GM18868 (cell line): Measurements from ENCODE around the gene CD276.
"Not testable (repeated sequence)": the region's sequence is repeated elsewhere in the genome, so short reads cannot be mapped to it uniquely, and the experiment has no call there.

Source experiments
- ATAC-seq: cut with Tn5 transposase; IDR thresholded peaks from one replicate; pipeline ENCODE4 v1.9.1; 2021; ENCODE audit warnings: mild to moderate bottlenecking, moderate library complexity; ENCODE audit not compliant: unreplicated experiment

Gene CD276

DNA sequence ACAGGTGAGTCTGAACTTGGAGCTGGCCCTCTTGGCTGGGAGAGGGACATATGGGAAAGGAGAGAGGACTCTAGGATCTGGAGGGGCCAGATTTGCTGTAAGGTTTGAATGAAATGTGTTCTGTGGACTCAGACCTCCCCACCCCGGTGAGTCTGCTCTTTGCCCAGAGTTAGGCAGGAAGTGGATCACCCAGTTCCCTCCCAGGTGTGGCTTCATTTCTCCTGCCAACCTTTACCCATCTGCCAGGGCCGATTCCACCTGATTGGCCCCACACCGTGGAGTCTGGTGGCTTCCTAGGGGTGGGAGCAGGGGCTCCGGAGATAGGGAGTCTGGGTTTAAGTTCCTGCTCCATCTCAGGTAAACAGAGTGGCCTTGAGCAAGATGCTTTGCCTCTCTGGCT lies 25.5 kb downstream of the CD276 start:
- ATAC-seq, result no peak

DNA sequence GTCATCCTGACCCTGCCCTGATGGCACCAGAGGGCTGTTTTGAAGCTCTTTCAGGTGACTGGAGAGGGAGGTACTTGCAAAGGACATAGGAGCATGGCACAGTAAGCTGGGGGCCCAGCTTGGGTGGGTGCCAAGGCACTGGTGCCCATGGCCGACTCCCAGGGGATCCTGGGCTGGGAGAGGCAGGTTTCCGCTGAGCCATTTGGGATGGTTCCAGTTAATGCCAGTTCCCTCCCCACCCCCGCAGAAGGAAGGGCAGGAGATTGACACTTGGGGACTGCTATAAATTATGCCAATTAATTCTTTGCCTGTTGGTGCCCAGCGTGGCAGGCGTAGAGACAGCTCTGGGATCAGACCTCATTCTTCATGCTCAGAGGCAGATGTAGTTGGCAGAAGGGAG lies 26.1 kb downstream of the CD276 start:
- ATAC-seq, result no peak

DNA sequence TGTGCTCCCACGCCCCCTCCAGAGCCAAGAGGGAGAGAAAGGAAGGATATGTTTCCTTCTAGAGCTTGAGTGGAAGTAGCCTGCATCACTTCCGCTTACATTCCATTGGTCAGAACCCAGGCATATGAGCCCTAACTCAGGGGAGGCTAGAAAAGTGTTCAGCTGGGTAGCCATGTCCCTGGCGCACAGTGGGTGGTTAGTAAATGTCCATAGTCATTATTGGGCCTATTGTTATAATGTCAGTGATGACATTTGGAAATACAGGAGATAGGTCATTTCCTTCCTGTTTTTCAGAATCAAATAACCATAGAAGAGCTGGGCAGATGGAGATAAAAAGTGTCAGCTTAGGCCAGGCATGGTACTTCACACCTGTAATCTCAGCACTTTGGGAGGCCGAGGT lies 27.3 kb downstream of the CD276 start:
- no peak for ATAC-seq

DNA sequence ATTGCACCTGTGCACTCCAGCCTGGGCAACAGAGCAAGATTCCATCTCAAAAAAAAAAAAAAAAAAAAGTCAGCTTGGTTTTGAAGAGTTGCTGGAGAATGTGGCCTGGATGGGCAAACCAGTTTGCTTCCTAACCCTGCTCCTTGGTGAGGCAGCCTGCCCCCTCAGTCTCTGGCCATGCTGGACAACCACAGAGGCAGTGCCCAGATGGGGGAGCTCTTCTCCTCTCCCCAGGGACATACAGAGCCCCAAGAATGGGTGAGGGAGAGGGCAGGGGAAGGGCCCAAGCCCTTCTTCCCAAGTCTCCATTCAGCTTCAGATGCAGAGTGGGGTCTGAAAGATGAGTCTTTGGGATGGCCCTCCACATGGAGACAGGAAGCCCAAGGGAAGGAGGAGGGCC lies 27.9 kb downstream of the CD276 start:
- no peak for ATAC-seq

DNA sequence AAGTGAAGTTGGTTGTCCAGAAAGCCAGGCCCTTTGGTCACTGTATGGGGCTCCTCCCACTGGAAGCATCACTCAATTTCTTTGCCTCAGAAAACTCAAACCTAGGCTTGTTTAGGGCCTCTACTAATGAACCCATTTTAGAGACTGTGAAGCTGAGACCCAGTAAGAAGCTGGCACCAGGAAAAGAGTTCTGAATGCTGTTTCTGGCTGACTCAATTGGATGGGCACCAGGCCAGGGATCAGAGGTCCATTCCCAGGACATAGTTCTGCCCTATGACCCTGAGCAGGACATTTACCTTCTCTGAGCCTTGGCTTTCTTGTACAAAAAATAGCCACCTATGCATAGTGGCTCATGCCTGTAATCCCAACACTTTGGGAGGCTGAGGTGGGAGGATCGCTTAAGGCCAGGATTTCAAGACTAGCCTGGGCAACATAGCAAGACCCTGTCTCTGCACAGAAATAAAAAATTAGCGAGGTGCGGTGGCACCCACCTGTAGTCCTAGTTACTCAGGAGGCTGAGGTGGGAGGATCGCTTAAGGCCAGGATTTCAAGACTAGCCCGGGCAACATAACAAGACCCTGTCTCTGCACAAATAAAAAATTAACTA lies 30.6 kb downstream of the CD276 start:
- no peak for ATAC-seq

DNA sequence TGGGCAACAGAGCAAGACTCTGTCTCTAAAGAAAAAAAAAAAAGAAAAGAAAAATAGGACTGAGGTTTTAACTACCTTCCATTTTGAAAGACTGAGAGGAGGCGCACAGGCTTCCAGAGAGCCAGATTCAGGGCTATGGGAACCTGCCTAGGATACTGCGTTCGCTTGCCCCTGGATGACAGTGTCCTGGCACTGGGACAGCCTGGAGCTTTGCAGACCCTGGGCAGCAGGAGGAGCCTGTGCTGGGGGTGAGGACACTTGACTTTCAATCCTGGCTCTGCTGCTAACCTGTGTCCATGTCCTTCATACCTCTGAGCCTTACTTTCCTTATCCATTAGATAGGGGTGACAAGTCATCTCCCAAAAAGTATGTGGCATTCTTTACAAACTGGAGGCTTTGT lies 31.2 kb downstream of the CD276 start:
- no peak for ATAC-seq

DNA sequence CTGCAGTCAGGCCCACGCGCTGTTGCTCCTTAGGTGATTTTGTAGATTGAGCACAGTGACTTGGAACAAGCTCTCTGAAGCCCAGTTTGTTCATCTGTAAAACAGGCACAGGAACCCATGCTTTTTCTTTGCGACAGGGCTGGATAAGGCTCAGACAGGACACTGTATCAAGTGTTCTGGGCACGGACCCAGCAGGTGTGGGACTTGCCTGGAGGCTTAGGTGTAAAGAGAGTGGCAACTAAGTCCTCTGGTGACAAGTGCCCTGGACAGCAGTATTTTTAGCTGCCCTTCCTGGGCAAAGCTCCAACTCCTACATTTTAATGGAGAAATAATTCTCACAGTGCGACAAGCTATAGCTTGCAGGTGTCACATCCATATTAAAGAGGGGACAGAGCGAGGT lies 32.2 kb downstream of the CD276 start:
- no peak for ATAC-seq

DNA sequence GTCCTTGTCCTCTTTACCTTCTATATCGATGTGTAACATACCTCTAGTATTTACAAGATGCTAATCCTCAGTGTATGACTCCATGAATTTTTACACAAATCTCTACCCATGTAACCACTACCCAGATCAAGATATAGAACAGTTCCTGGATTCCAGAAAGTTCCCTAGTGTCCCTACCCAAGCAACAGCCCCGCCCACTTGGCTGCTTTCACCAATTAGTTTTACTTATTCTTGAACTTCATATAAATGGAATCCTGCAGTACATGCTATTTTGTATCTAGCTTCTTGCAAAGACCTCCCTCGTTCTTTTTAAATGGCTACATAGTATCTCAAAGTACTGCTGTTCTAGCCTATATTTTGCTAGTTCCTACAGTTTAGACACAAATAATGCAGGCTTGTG lies 33.0 kb downstream of the CD276 start:
- no peak for ATAC-seq

DNA sequence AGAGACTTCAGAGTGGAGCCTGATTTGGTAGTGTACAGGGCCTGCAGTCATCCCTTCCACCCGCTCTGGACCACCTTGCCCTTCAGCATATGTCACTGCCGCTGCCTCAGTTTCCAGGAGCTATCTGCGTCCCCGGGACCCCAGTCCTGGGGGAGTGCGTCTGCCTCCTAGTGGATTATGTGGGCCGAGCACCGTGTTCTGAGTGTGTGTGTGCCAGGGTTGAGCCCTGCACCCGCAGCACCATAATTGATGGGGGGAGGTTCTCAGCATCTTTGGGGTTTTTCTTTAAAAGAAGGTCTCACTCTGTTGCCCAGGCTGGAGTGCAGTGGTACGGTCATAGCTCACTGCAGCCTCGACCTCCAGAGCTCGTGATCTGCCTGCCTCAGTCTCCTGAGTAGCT lies 33.6 kb downstream of the CD276 start:
- ATAC-seq, result no peak

DNA sequence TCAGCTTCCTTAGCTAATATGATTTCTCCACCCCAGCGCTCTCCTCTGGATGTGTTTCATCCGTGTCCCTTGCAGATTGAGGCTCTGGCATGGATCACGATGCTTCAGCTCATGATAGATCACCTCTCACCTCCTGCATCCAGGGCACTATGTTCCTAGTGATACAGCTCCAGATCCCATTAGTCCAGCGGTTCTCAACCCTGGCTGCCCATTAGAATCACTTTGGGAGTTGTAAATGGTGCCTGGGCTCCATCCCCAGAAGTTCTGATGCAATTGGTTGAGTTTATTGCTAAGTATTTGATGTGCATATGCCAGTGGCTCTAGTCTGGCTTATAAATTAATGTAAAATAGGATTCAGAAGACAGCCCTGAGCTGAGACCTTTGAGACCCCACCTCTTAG lies 34.5 kb downstream of the CD276 start:
- no peak for ATAC-seq

DNA sequence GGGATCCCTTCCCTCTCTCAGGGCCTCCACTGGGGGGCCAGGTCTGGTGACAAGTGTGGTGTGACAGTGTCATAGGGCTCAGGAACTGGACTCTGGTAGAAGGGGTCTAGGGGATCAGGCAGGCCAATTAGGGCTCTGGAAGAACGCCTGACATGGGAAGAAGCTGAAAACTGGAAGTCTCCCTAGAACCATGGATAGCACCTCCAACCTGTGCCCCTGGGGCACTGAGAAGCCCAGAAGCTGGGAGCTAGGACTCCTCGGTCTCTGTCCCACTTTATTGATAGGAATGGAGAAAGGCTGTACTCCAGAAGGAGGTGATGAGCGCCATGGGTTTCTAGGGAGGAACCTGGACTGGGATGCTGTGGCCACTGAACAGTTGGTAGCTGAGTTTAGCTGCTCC lies 38.2 kb downstream of the CD276 start:
- ATAC-seq, result no peak

DNA sequence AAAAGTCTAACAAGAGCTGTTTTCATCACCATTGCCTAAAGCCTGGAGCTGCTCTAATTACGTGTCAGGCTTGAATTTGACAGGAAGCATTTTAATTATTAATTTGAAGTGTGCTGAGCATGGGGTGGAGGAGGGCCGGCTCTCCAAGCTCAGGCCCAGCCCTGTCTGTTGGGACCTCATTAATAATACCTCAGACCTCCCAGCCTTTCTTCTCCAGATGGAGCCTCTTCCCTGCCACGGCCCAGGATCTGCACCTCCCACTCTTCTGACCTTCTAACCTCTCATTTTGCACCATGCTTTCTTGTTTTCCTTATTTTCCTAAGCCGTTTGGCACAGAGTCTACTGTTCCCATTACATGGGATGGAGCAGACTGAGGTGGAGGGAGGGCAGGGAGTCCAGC lies 39.0 kb downstream of the CD276 start:
- no peak for ATAC-seq

DNA sequence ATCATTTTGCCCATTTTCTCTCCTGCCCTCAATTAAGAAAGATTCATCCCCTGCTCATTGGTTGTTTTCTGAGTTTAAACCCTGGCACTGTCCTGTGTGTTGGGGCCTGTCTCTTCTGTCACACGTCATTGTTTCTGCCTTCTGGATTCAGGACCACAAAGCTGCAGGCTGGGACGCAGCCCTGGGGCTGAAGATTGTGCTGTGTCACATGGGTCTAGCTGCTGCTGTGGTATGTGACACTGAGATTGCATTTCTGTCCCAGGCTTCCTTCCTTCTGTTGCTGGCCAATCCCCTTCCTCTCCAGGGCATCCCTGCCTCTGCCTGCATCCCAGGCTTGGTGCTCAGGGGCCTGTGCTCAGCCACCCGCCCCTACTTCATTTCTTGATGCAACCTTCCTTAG lies 40.0 kb downstream of the CD276 start:
- ATAC-seq, result no peak

DNA sequence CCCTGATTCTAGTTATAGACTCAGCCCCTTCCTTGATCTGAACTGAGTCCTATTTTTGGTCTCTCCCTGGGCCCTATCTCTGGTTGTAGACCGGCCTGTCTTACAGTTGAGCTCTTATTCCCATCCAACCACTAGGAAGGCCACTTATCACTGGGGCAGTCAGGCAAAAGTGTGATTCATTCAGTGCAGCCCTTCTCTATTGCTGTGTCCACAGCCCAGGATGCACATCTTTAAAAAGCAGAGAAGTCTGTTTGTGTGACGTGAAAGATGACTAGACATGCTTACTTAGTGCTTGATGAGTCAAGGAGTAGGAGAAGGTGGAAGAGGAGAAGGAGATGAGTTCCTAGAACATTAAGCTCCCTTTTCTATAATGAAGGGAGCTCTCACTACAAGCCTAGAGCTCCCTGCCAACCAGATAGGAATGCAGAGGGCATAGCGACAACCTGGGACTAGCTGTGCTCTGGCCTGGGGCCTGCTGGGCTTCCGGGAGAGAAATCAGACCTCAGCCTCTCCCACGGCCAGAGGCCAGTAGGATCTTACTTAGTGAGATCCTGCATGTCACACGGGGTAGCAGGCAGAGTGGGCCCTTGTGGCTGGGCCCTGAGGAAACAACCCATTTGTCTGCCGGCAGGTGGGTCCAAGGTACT lies 43.3 kb downstream of the CD276 start:
- ATAC-seq, result no peak

DNA sequence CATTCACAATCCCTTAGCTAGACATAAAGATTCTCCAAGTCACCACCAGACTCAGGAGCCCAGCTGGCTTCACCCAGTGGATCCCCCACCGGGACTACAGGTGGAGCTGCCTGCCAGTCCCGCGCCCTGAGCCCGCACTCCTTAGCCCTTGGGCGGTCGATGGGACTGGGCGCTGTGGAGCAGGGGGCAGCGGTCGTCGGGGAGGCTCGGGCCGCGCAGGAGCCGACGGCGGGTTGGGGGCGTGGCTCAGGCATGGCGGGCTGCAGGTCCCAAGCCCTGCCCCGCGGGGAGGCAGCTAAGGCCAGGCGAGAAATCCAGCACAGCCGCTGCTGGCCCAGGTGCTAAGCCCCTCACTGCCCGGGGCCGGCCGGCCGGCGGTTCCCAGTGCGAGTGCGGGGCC lies 47.9 kb downstream of the CD276 start:
- ATAC-seq, result not testable (repeated sequence)

DNA sequence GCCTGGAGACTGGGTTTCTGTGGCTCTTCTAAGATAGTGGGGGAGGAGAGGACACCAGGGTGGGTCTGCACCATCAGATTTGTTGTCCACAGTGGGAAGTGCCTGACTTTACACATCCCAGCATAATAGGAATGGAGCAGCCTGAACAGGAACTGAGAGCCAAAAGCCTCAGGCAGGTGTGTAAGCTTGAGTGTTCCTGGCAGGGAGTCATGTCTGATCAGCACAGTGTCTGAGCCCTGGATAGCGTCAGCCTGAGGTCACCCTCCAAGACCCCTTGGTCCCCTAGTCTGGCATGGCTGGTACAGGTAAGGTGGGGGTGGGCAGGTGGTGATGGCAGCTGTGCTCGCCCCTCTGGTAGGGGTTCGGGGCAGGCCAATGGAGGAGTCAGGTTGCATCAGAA lies 48.7 kb downstream of the CD276 start:
- no peak for ATAC-seq

DNA sequence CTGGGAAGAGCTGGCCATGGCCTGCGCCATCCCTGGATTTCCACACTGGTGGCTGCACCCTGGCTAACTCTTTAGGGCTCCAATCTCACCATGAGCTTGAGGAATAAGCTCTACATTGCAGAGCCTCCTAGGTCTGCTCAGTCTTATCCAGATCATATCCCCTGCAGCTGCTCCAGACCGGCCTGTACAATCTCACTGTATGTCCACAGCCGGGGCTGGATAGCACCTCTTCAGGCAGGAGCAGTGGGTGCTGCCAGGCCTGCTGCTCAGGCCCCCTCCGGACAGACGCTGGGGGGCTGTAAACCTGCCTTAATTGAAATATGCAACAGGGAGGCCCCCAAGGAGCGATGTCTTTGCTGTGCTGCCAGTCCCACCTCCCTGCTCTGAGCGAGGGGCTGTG lies 53.4 kb downstream of the CD276 start:
- ATAC-seq, result no peak

DNA sequence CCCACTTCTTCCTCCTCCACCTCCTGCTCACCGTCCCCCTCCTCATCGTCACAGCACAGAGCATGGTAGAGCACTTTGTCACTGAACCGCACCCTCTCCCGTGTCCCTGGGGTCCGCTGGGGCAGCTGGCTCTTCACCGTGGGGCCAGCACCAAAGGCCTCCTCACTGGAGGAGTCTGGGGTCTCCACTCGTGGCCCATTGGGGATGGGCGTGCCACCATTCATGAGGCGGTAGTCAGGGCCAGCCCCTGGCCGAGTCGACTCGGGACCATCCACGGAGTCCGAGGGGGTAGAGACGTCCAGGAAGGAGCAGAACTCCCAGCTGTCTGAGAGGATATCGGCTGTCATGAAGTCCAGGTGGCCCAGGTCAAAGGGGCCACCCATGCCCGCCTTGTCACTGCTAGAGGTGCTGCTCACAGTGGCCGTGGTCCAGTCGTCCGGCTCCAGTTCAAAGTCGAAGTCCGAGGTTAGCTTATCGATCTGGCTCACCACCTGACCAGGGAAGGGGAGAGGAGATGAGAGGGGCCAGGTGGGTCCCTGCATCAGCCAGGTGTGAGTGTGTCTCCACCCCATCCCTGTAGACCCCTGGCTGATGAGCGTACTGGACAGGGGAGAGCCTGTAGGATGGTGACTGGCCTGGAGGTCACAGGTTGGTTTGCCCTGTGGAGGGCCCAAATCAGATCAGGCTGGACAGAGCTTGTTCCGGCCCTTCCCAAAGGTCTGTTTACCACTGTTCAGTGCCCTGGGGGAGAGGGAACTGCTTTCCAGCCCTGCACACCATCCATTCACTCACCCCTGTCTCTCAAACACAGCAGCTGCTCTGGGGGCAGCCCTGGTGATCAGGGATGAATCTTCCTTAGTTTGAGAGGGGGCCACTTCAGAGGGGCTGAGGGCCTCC lies 56.2 kb downstream of the CD276 start:
- ATAC-seq, result no peak

DNA sequence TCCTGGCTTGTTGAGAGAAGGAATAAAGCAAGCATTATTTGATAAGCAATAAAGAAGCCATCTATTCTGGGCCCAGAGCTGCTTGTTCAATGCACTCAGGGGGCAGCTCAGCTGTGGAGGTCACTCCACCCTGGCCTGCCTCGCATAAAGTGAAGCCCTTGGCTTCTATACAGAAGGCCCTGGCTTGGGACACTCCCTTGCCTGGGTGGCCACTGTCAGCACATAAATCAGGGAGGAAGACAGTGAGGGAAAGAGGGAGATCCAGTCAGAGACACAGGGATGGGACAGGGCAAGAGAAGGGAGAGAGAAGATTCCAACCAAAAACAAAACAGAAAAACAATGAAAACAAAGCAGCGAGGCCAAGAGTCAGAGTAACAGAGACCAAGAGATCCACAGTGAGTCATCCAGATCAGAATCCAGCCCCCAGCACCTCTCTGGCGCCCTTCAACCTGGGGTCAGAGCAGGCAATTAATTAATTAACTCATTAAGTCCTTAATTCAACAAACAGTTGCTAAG lies 57.2 kb downstream of the CD276 start:
- no peak for ATAC-seq

DNA sequence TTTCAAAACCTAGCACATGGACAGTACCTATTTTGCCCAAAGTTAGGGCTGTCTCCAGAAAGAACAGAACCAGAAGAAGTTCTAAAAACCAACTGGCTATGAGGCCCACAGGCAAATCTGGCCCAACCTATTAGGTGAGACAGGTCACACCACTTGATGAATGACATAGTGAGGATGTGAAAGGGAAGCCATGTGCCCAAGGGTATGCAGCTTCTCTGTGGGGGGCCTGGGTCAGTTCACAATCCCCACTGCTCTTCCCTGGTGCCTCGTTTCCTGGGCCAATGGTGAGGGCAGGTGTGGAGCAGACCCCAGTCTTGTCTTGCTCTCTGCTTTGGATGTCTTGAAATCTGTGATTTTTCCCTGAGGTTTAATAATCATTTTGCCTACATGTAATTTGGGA lies 60.1 kb downstream of the CD276 start:
- no peak for ATAC-seq

DNA sequence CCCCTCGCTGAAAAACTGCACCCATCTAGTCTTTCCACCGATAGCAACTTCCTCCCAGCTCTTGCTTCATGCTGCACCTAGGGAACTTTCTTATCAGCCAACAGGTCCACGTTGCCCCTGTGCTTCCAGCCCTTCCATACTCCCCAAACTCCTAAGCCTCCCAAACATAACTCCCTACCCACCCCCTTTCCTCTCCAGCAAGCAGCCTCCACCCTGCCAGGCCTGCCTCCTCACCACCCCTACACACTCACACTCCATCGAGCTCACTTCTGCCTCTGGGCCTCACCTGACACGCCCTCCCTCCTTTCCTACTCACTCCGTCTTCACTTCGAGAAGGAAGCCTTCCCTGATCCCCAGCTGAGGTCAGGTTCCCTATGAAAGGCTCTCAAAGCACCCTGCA lies 60.9 kb downstream of the CD276 start:
- no peak for ATAC-seq

DNA sequence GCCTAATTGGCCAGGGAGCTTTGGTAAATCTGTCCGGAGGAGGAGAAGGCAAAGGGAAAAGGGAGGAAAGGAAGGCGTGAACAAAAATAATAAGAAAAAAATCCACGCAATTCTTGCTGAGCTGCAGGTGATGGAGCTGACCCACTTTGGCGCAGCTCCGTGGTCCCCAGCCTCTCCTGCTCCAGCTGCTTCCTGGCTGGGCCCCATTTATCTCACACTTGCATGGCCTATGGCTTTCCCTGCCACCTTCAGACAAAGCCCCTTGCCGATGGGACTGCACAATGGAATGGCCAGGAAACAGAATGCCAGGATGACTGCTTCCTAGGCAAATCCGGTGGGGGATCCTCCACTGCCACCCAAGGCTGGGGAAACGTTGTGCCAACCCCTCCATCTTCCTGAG lies 62.1 kb downstream of the CD276 start:
- ATAC-seq, result no peak
